ENCODE results near the gene CNTNAP2.
"Not testable (repeated sequence)": the region's sequence is repeated elsewhere in the genome, so short reads cannot be mapped to it uniquely, and the experiment has no call there.

The CNTNAP2 gene

GRCh38 chr7:147571436-147572185 lies 1455.0 kb downstream of the CNTNAP2 start:
- FAIRE-seq (no peak), DNase-seq (ENCODE audit: insufficient read length, low spot score) (no peak)

- FAIRE-seq: no peak
Observed at GRCh38 chr7:147578196-147578595, 1461.6 kb downstream of the CNTNAP2 start.

GRCh38 chr7:147579148-147579547 lies 1462.5 kb downstream of the CNTNAP2 start:
- DNase-seq (ENCODE audit: insufficient read length, low spot score): no peak
- FAIRE-seq: no peak

More at GRCh38 chr7:147578196-147578595, 1461.6 kb downstream of the CNTNAP2 start:
- DNase-seq (ENCODE audit: insufficient read length, low spot score): no peak

- FAIRE-seq (no peak), DNase-seq (ENCODE audit: insufficient read length, low spot score) (no peak)
Observed at GRCh38 chr7:147584771-147585193, 1468.2 kb downstream of the CNTNAP2 start.

- FAIRE-seq (no peak), DNase-seq (ENCODE audit: insufficient read length, low spot score) (no peak)
Observed at GRCh38 chr7:147586110-147586509, 1469.5 kb downstream of the CNTNAP2 start.

GRCh38 chr7:147586526-147586925 lies 1469.9 kb downstream of the CNTNAP2 start:
- DNase-seq (ENCODE audit: insufficient read length, low spot score): no peak
- no peak for FAIRE-seq

- DNase-seq (ENCODE audit: insufficient read length, low spot score): no peak
- FAIRE-seq: no peak
Observed at GRCh38 chr7:147593271-147594057, 1476.9 kb downstream of the CNTNAP2 start.

GRCh38 chr7:147595042-147595441 lies 1478.4 kb downstream of the CNTNAP2 start:
- no peak for DNase-seq (ENCODE audit: insufficient read length, low spot score)
- FAIRE-seq: no peak

- DNase-seq (ENCODE audit: insufficient read length, low spot score); FAIRE-seq: not testable (repeated sequence)
Observed at GRCh38 chr7:147598687-147599086, 1482.1 kb downstream of the CNTNAP2 start.

- FAIRE-seq (no peak), DNase-seq (ENCODE audit: insufficient read length, low spot score) (no peak)
Observed at GRCh38 chr7:147605323-147605722, 1488.7 kb downstream of the CNTNAP2 start.

- no peak for FAIRE-seq
- no peak for DNase-seq (ENCODE audit: insufficient read length, low spot score)
Observed at GRCh38 chr7:147607157-147607800, 1490.7 kb downstream of the CNTNAP2 start.

- FAIRE-seq (no peak), DNase-seq (ENCODE audit: insufficient read length, low spot score) (no peak)
Observed at GRCh38 chr7:147611431-147611830, 1494.8 kb downstream of the CNTNAP2 start.

GRCh38 chr7:147635288-147635687 lies 1518.7 kb downstream of the CNTNAP2 start:
- FAIRE-seq: no peak
- no peak for DNase-seq (ENCODE audit: insufficient read length, low spot score)

- FAIRE-seq: no peak
Observed at GRCh38 chr7:147636553-147636952, 1520.0 kb downstream of the CNTNAP2 start.

GRCh38 chr7:147638566-147638965 lies 1522.0 kb downstream of the CNTNAP2 start:
- FAIRE-seq: no peak
- DNase-seq (ENCODE audit: insufficient read length, low spot score): no peak

More at GRCh38 chr7:147636553-147636952, 1520.0 kb downstream of the CNTNAP2 start:
- no peak for DNase-seq (ENCODE audit: insufficient read length, low spot score)

- FAIRE-seq: no peak
- DNase-seq (ENCODE audit: insufficient read length, low spot score): no peak
Observed at GRCh38 chr7:147639037-147639436, 1522.4 kb downstream of the CNTNAP2 start.

- FAIRE-seq (no peak), DNase-seq (ENCODE audit: insufficient read length, low spot score) (no peak)
Observed at GRCh38 chr7:147639751-147640150, 1523.2 kb downstream of the CNTNAP2 start.

- DNase-seq (ENCODE audit: insufficient read length, low spot score): no peak
- FAIRE-seq: no peak
Observed at GRCh38 chr7:147640821-147641220, 1524.2 kb downstream of the CNTNAP2 start.

- DNase-seq (ENCODE audit: insufficient read length, low spot score) (no peak), FAIRE-seq (no peak)
Observed at GRCh38 chr7:147646568-147646967, 1530.0 kb downstream of the CNTNAP2 start.

- no peak for DNase-seq (ENCODE audit: insufficient read length, low spot score)
- no peak for FAIRE-seq
Observed at GRCh38 chr7:147650991-147651390, 1534.4 kb downstream of the CNTNAP2 start.

- FAIRE-seq (no peak), DNase-seq (ENCODE audit: insufficient read length, low spot score) (no peak)
Observed at GRCh38 chr7:147651601-147652000, 1535.0 kb downstream of the CNTNAP2 start.

Data from GM19239 (cell line).